HepG2 (cell line): ENCODE measurements around the gene LENG1. TPM values are rescaled to one million over a fixed set of nuclear protein-coding genes. Genes with fewer than 3 reads are reported as not detected.

ENCODE experiments used
- AFF4 ChIP-seq: sonication (generic); formaldehyde crosslinking; IDR thresholded peaks from 2 replicates; pipeline ENCODE4 v1.4.0; 2020; ENCODE audit warnings: missing genetic modification reagents
- ARHGAP35 ChIP-seq: sonication (generic); formaldehyde crosslinking; IDR thresholded peaks from 2 replicates; pipeline ENCODE4 v1.9.0; 2022; ENCODE audit warnings: mild to moderate bottlenecking, inconsistent platforms, moderate library complexity, missing genetic modification reagents, borderline replicate concordance
- CEBPB ChIP-seq: IDR thresholded peaks from 2 replicates; pipeline ENCODE4 v1.6.1; 2011; ENCODE audit warnings: low read depth, low read length, improper control_type of control experiment, borderline replicate concordance
- HMG20A ChIP-seq: IDR thresholded peaks from 2 replicates; pipeline ENCODE4 v1.6.1; 2016; ENCODE audit warnings: borderline replicate concordance
- PRDM4 ChIP-seq: sonication (generic); formaldehyde crosslinking; IDR thresholded peaks from 2 replicates; pipeline ENCODE4 v1.9.0; 2021; ENCODE audit warnings: missing genetic modification reagents, borderline replicate concordance
- ZBTB44 ChIP-seq: sonication (generic); formaldehyde crosslinking; IDR thresholded peaks from 2 replicates; pipeline ENCODE4 v1.4.0; 2020; ENCODE audit warnings: missing genetic modification reagents
- ZC3H13 ChIP-seq: sonication (generic); formaldehyde crosslinking; IDR thresholded peaks from 2 replicates; pipeline ENCODE4 v1.8.1; 2023; ENCODE audit warnings: mild to moderate bottlenecking, missing genetic modification reagents, moderate library complexity
- ZNF264 ChIP-seq: sonication (generic); formaldehyde crosslinking; IDR thresholded peaks from 2 replicates; pipeline ENCODE4 v1.4.0; 2020; ENCODE audit warnings: missing genetic modification reagents
- ZNF512B ChIP-seq: sonication (generic); formaldehyde crosslinking; IDR thresholded peaks from 2 replicates; pipeline ENCODE4 v1.5.1; 2020; ENCODE audit warnings: missing genetic modification reagents, mild to moderate bottlenecking, borderline replicate concordance
- ZNF749 ChIP-seq: sonication (generic); formaldehyde crosslinking; IDR thresholded peaks from 2 replicates; pipeline ENCODE4 v1.8.0; 2022; ENCODE audit warnings: mild to moderate bottlenecking, missing genetic modification reagents, moderate library complexity, borderline replicate concordance
- polyA plus RNA-seq, 8 experiments: library from polyadenylated mRNA; depleted of rRNA in 3 of 8; stranded (reverse) in 7 of 8; unstranded in 1 of 8; fragments of >200 nt; fragmentation: Illumina TruSeq in 4 of 8; extraction: Trizol in 4 of 8; gene quantifications; 2 replicates each; pipeline versions ENCODE4 v1.2.1 to v1.2.3, GENCODE V29; 2011 to 2016; ENCODE audit warnings: low read depth in 4 of 8, missing spikeins in 1 of 8, mixed read lengths in 1 of 8; ENCODE audit not compliant: insufficient read depth in 1 of 8
- total RNA-seq, 5 experiments: library from RNA; depleted of rRNA; stranded (reverse); fragments of >200 nt; fragmentation: Illumina TruSeq; extraction: Trizol; gene quantifications; 2 replicates each; pipeline ENCODE4 v1.2.3, GENCODE V29; 2016; ENCODE audit warnings: low read depth in 1 of 5
- TF ChIP-seq, protein P1 (sequence below): sonication (generic); formaldehyde crosslinking; IDR thresholded peaks from 2 replicates; pipeline ENCODE4 v1.8.0; 2022; ENCODE audit warnings: mild to moderate bottlenecking, missing genetic modification reagents; ENCODE audit not compliant: insufficient replicate concordance
- TF ChIP-seq, protein P2 (sequence below): IDR thresholded peaks from 2 replicates; pipeline ENCODE4 v1.6.1; 2016

LENG1 gene
- total and polyA plus RNA-seq, 2 of the 13 experiments (the other 11 are each of a cell fraction or from before 2014, with no cell fraction given): 1.8 to 3.8 TPM

GRCh38 chr19:54207983-54208783, 48.7 kb upstream of the LENG1 start (continued):
- TF ChIP-seq ZBTB44 (CRISPR knock-in tag): no peak
- no peak for TF ChIP-seq ARHGAP35
- no peak for TF ChIP-seq ZNF264 (CRISPR knock-in tag)
- 0 out of 2 replicates have a peak, but pooled peaks have one; percentile 15 for TF ChIP-seq ZNF749 (CRISPR knock-in tag)
- no peak for TF ChIP-seq PRDM4 (CRISPR knock-in tag)
- 0 out of 2 replicates have a peak, but pooled peaks have one; percentile 42 for TF ChIP-seq AFF4 (CRISPR knock-in tag)
- peak; percentile 83; the same call in 1 of the 2 replicates for TF ChIP-seq CEBPB
- no peak for TF ChIP-seq ZNF512B (CRISPR knock-in tag)
- TF ChIP-seq, protein P1, sequence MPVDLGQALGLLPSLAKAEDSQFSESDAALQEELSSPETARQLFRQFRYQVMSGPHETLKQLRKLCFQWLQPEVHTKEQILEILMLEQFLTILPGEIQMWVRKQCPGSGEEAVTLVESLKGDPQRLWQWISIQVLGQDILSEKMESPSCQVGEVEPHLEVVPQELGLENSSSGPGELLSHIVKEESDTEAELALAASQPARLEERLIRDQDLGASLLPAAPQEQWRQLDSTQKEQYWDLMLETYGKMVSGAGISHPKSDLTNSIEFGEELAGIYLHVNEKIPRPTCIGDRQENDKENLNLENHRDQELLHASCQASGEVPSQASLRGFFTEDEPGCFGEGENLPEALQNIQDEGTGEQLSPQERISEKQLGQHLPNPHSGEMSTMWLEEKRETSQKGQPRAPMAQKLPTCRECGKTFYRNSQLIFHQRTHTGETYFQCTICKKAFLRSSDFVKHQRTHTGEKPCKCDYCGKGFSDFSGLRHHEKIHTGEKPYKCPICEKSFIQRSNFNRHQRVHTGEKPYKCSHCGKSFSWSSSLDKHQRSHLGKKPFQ (CRISPR knock-in tag): no peak
- TF ChIP-seq, protein P2, sequence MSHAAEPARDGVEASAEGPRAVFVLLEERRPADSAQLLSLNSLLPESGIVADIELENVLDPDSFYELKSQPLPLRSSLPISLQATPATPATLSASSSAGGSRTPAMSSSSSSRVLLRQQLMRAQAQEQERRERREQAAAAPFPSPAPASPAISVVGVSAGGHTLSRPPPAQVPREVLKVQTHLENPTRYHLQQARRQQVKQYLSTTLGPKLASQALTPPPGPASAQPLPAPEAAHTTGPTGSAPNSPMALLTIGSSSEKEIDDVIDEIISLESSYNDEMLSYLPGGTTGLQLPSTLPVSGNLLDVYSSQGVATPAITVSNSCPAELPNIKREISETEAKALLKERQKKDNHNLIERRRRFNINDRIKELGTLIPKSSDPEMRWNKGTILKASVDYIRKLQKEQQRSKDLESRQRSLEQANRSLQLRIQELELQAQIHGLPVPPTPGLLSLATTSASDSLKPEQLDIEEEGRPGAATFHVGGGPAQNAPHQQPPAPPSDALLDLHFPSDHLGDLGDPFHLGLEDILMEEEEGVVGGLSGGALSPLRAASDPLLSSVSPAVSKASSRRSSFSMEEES (CRISPR knock-in tag): no peak
- no peak for TF ChIP-seq ZC3H13 (CRISPR knock-in tag)
- 0 out of 2 replicates have a peak, but pooled peaks have one; percentile 17 for TF ChIP-seq HMG20A (CRISPR knock-in tag)
